SK-N-SH (cell line): ENCODE data around the gene MPHOSPH9. TPM values are rescaled to one million over a fixed set of nuclear protein-coding genes. Genes with fewer than 3 reads are reported as not detected.
A peak's percentile ranks its signal among the peaks of the same experiment; 100 is the strongest.

Source experiments
- CTCF ChIA-PET: fragments of 300-600, 350-600 bp; formaldehyde crosslinking; extraction: SDS; loops from one replicate; lab custom pipeline; 2021; lab: Yijun Ruan, JAX
- POLR2A ChIA-PET: fragments of 350-600 bp; sonication (Branson Sonifier 250); formaldehyde crosslinking; extraction: SDS; loops from one replicate; lab custom pipeline; 2020; ENCODE audit warnings: antibody characterized with exemption, inconsistent platforms; lab: Yijun Ruan, JAX
- DNase-seq: peaks from one replicate; pipeline ENCODE4 v3.0.0; 2012
- H2AFZ ChIP-seq: fragments of 200-600 bp; sonication (generic); 2 replicates; pipeline ENCODE4 v1.8.1; 2016; ENCODE audit warnings: antibody characterized with exemption, mild to moderate bottlenecking, low read depth
- H3F3A ChIP-seq: fragments of 200-600 bp; sonication (generic); replicated peaks from 2 replicates; pipeline ENCODE3; 2016; ENCODE audit warnings: antibody characterized with exemption, mild to moderate bottlenecking; ENCODE audit not compliant: insufficient read depth
- H3K27ac ChIP-seq, 2 experiments: fragments of 200-500 bp in 1 of 2; fragments of 200-600 bp in 1 of 2; sonication (Bioruptor generic) in 1 of 2; sonication (generic), shearing (Covaris generic) in 1 of 2; 2 replicates each; pipeline versions ENCODE4 v1.5.1 to v1.6.1; 2014 to 2016; ENCODE audit warnings: low read depth in 2 of 2, inconsistent platforms in 1 of 2, low read length in 1 of 2, mild to moderate bottlenecking in 1 of 2, mixed read lengths in 1 of 2
- H3K27me3 ChIP-seq: fragments of 200-600 bp; sonication (generic), shearing (Covaris generic); 2 replicates; pipeline ENCODE4 v1.6.1; 2016; ENCODE audit warnings: mixed run types; ENCODE audit not compliant: insufficient read depth
- H3K36me3 ChIP-seq, 2 experiments: fragments of 200-500 bp in 1 of 2; fragments of 200-600 bp in 1 of 2; sonication (Bioruptor generic) in 1 of 2; sonication (generic) in 1 of 2; replicated peaks in 1 of 2; 2 replicates each; pipeline versions ENCODE3 to v1.5.1; 2014 to 2016; ENCODE audit warnings: low read length in 1 of 2, mild to moderate bottlenecking in 1 of 2; ENCODE audit not compliant: insufficient read depth in 2 of 2, control insufficient read depth in 1 of 2
- H3K4me1 ChIP-seq, 2 experiments: fragments of 200-500 bp in 1 of 2; fragments of 200-600 bp in 1 of 2; sonication (Bioruptor generic) in 1 of 2; sonication (generic), shearing (Covaris generic) in 1 of 2; 2 replicates each; pipeline versions ENCODE4 v1.5.1 to v1.6.1; 2014 to 2016; ENCODE audit warnings: low read depth in 1 of 2, low read length in 1 of 2, mixed run types in 1 of 2; ENCODE audit not compliant: insufficient read depth in 2 of 2, control insufficient read depth in 1 of 2
- H3K4me2 ChIP-seq: fragments of 200-600 bp; sonication (generic), shearing (Covaris generic); 2 replicates; pipeline ENCODE4 v1.6.1; 2017; ENCODE audit warnings: mixed run types
- H3K4me3 ChIP-seq, 2 experiments: fragments of 200-500 bp in 1 of 2; fragments of 200-600 bp in 1 of 2; sonication (Bioruptor generic) in 1 of 2; sonication (generic), shearing (Covaris generic) in 1 of 2; 2 replicates each; pipeline versions ENCODE4 v1.5.1 to v1.8.1; 2014 to 2016; ENCODE audit warnings: low read depth in 2 of 2, inconsistent platforms in 1 of 2, low read length in 1 of 2, mild to moderate bottlenecking in 1 of 2, mixed read lengths in 1 of 2, moderate library complexity in 1 of 2
- H3K79me2 ChIP-seq: fragments of 200-600 bp; sonication (generic); 2 replicates; pipeline ENCODE4 v1.8.1; 2017; ENCODE audit warnings: mild to moderate bottlenecking; ENCODE audit not compliant: insufficient read depth
- H3K9ac ChIP-seq: fragments of 200-600 bp; sonication (generic); 2 replicates; pipeline ENCODE4 v1.6.1; 2017; ENCODE audit warnings: mixed run types
- H3K9me2 ChIP-seq: fragments of 200-600 bp; sonication (generic); 2 replicates; pipeline ENCODE4 v1.6.1; 2017; ENCODE audit warnings: mixed run types
- H3K9me3 ChIP-seq: fragments of 200-600 bp; sonication (generic); 2 replicates; pipeline ENCODE4 v1.6.1; 2017; ENCODE audit warnings: mixed run types, mild to moderate bottlenecking, moderate library complexity
- H4K20me1 ChIP-seq: fragments of 200-600 bp; sonication (generic); 2 replicates; pipeline ENCODE4 v1.6.1; 2017; ENCODE audit warnings: mild to moderate bottlenecking, mixed run types; ENCODE audit not compliant: insufficient read depth
- CHD2 ChIP-seq: fragments of 150-350 bp; IDR thresholded peaks from 2 replicates; pipeline ENCODE4 v1.6.1; 2018; ENCODE audit warnings: low read length; ENCODE audit not compliant: partially characterized antibody
- EZH2phosphoT487 ChIP-seq: fragments of 200-600 bp; sonication (generic); IDR thresholded peaks from 2 replicates; pipeline ENCODE4 v1.6.1; 2017; ENCODE audit warnings: low read depth, mixed run types, mild to moderate bottlenecking, antibody characterized with exemption, moderate library complexity, borderline replicate concordance
- FOSL2 ChIP-seq: IDR thresholded peaks from 2 replicates; pipeline ENCODE4 v1.4.0; 2012; ENCODE audit warnings: low read depth, mild to moderate bottlenecking, moderate library complexity, borderline replicate concordance
- GATA2 ChIP-seq: sonication (generic); formaldehyde crosslinking; IDR thresholded peaks from 2 replicates; pipeline ENCODE4 v1.5.0; 2020; ENCODE audit warnings: mild to moderate bottlenecking, missing genetic modification reagents
- MAX ChIP-seq: IDR thresholded peaks from 2 replicates; pipeline ENCODE4 v1.4.0; 2012; ENCODE audit warnings: low read depth
- MXI1 ChIP-seq: IDR thresholded peaks from 2 replicates; pipeline ENCODE4 v1.6.1; 2012; ENCODE audit warnings: mild to moderate bottlenecking, low read depth, low read length, improper control_type of control experiment
- NRF1 ChIP-seq: IDR thresholded peaks from 2 replicates; pipeline ENCODE4 v1.6.1; 2012; ENCODE audit warnings: low read depth, mild to moderate bottlenecking, low read length
- RCOR1 ChIP-seq: fragments of 150-350 bp; IDR thresholded peaks from 2 replicates; pipeline ENCODE4 v1.6.1; 2017; ENCODE audit warnings: antibody characterized with exemption, low read length
- REST ChIP-seq: IDR thresholded peaks from 2 replicates; pipeline ENCODE4 v1.6.1; 2012; ENCODE audit warnings: mild to moderate bottlenecking, low read depth, low read length, moderate library complexity
- RFX5 ChIP-seq: IDR thresholded peaks from 2 replicates; pipeline ENCODE4 v1.6.1; 2012; ENCODE audit warnings: mild to moderate bottlenecking, improper control_type of control experiment, low read length
- RXRA ChIP-seq: IDR thresholded peaks from 2 replicates; pipeline ENCODE4 v1.4.0; 2012; ENCODE audit warnings: low read depth, mild to moderate bottlenecking, borderline replicate concordance
- SIN3A ChIP-seq: IDR thresholded peaks from 2 replicates; pipeline ENCODE4 v1.6.1; 2012; ENCODE audit warnings: low read depth, mild to moderate bottlenecking, low read length, moderate library complexity, borderline replicate concordance
- SMC3 ChIP-seq: IDR thresholded peaks from 2 replicates; pipeline ENCODE4 v1.6.1; 2012; ENCODE audit warnings: low read depth, low read length, improper control_type of control experiment
- YY1 ChIP-seq: IDR thresholded peaks from 2 replicates; pipeline ENCODE4 v1.4.0; 2012; ENCODE audit warnings: low read depth, mild to moderate bottlenecking
- ZBTB33 ChIP-seq: IDR thresholded peaks from 2 replicates; pipeline ENCODE4 v1.4.0; 2012; ENCODE audit warnings: low read depth, borderline replicate concordance
- WGBS: methylation state at CpG from one replicate; pipeline ENCODE4 v1.1.6; 2017; ENCODE audit warnings: low lambda C conversion rate; 5-methylcytosine and 5-hydroxymethylcytosine counted together
- polyA plus RNA-seq, 3 experiments: library from polyadenylated mRNA; depleted of rRNA; stranded (reverse); fragments of >200 nt; gene quantifications; 2 replicates each; pipeline ENCODE4 v1.2.3, GENCODE V29; 2012
- TF ChIP-seq, protein P1 (sequence below): fragments of 150-350 bp; IDR thresholded peaks from 2 replicates; pipeline ENCODE4 v1.6.1; 2016; ENCODE audit warnings: mild to moderate bottlenecking, low read depth, low read length
- TF ChIP-seq, protein P2 (sequence below): IDR thresholded peaks from 2 replicates; pipeline ENCODE4 v1.4.0; 2012; ENCODE audit warnings: low read depth, borderline replicate concordance
- TF ChIP-seq, protein P3 (sequence below): fragments of 150-350 bp; IDR thresholded peaks from 2 replicates; pipeline ENCODE4 v1.6.1; 2017; ENCODE audit warnings: antibody characterized with exemption, low read length, low read depth, borderline replicate concordance

MPHOSPH9 gene
- polyA plus RNA-seq, 1 of the 3 experiments (the other 2 are of a cell fraction) = 9.0 TPM

DNA sequence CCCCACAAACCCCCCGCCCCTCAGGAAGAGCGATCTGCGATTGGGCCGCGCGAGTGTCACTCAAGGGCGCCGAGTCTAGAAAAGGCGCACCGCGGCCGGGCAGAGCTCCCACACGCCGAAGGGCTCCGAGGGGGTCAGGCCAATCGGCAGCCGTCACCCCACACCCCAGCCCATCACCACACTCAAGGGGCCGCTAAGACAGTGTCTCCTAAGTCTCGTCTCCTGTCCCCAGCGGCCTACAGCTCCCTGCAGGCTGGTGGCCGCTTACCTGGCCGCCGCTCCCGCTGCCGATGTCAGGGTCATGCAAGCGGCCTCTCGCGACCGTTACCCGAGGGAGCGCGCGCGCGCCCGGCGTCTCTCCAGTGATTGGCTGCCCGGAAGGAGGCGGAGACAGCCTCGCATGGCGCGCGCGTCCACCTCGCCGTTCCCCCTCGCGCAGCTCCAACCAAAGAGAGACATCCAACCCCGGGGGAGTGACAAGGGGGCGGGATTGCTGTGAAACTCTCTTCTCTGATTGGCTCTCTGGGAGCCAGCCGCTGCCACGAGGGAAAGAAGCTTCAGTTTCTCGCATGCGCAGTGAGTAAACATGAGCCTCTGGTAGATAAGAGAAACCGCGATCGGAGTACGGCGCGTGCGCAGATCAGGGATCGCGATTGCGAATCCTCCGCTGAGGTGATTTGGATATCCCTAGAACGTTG is at the start of gene MPHOSPH9, which contains the start of gene MTRFR (continued):
- no peak for TF ChIP-seq FOSL2
- peak; percentile 76; the same call in 1 of the 2 replicates for TF ChIP-seq ZBTB33
- TF ChIP-seq RFX5 = peak; percentile 58; the same call in 1 of the 2 replicates
- TF ChIP-seq, protein P1, sequence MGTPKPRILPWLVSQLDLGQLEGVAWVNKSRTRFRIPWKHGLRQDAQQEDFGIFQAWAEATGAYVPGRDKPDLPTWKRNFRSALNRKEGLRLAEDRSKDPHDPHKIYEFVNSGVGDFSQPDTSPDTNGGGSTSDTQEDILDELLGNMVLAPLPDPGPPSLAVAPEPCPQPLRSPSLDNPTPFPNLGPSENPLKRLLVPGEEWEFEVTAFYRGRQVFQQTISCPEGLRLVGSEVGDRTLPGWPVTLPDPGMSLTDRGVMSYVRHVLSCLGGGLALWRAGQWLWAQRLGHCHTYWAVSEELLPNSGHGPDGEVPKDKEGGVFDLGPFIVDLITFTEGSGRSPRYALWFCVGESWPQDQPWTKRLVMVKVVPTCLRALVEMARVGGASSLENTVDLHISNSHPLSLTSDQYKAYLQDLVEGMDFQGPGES = peak; percentile 38
- TF ChIP-seq GATA2 (CRISPR knock-in tag) = peak; percentile 84
- TF ChIP-seq, protein P2, sequence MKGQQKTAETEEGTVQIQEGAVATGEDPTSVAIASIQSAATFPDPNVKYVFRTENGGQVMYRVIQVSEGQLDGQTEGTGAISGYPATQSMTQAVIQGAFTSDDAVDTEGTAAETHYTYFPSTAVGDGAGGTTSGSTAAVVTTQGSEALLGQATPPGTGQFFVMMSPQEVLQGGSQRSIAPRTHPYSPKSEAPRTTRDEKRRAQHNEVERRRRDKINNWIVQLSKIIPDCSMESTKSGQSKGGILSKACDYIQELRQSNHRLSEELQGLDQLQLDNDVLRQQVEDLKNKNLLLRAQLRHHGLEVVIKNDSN = no peak; the same call in 1 of the 2 replicates
- peak; percentile 85 for TF ChIP-seq NRF1

- no peak overlapping the region for H3K4me2 ChIP-seq
- no peaks in the 10 kb centered on the region for H3K27me3 ChIP-seq
- no peaks in the 10 kb centered on the region for H3F3A ChIP-seq
- no peaks in the 10 kb centered on the region for H3K9me2 ChIP-seq
- POLR2A ChIA-PET = interaction anchor here (0.6 kb wide), 1 partner anchor 16 kb away, joined by 4 read pairs; no protein-coding TSS in a partner anchor
- H3K27ac ChIP-seq = no peak overlapping the region
- no peak for DNase-seq
- H3K4me1 ChIP-seq = no peaks in the 10 kb centered on the region; a peak in 1 of 4 replicates
- H3K79me2 ChIP-seq = no peaks in the 10 kb centered on the region
- CTCF ChIA-PET = interaction anchor here (2.7 kb wide), 1 partner anchor 12 kb away, joined by 11 read pairs; no protein-coding TSS in a partner anchor
- H3K4me3 ChIP-seq = no peak overlapping the region
- H2AFZ ChIP-seq = no peak overlapping the region
- no peaks in the 10 kb centered on the region for H3K36me3 ChIP-seq
- H4K20me1 ChIP-seq = no peaks in the 10 kb centered on the region
- no peaks in the 10 kb centered on the region for H3K9me3 ChIP-seq
- TF ChIP-seq SIN3A (no peak), NRF1 (no peak), RCOR1 (no peak), REST (no peak), EZH2phosphoT487 (no peak), SMC3 (no peak), MXI1 (no peak), RFX5 (no peak), CHD2 (no peak), RXRA (no peak), YY1 (no peak), MAX (no peak)
- TF ChIP-seq, protein P3, sequence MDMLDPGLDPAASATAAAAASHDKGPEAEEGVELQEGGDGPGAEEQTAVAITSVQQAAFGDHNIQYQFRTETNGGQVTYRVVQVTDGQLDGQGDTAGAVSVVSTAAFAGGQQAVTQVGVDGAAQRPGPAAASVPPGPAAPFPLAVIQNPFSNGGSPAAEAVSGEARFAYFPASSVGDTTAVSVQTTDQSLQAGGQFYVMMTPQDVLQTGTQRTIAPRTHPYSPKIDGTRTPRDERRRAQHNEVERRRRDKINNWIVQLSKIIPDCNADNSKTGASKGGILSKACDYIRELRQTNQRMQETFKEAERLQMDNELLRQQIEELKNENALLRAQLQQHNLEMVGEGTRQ = no peak
- H3K9ac ChIP-seq = no peak overlapping the region
- 89% methylated on average over 10 of the region's 10 CpGs for WGBS
Observed at GRCh38 chr12:123282111-123282510, 49.2 kb upstream of the MPHOSPH9 start.
